Esophagus squamous epithelium (tissue), 5 donors: ENCODE data around the gene RPL12. TPM values are rescaled to one million over a fixed set of nuclear protein-coding genes. Genes with fewer than 3 reads are reported as not detected.
"Not testable (repeated sequence)": the region's sequence is repeated elsewhere in the genome, so short reads cannot be mapped to it uniquely, and the experiment has no call there.

ENCODE experiments used
- DNase-seq: peaks from one replicate; lab custom pipeline; 2025; lab: John Stamatoyannopoulos, UW
- H3K27ac ChIP-seq, 4 donors: fragments of 200-600 bp; sonication (generic); one replicate each; pipeline ENCODE4 v1.5.1; 2016 to 2019; ENCODE audit warnings: mild to moderate bottlenecking in 1 of 4
- H3K27me3 ChIP-seq, 4 donors: fragments of 200-600 bp; sonication (generic); 1 replicate in 3 of 4; 2 replicates in 1 of 4; pipeline versions ENCODE4 v1.5.1 to v1.6.0; 2017 to 2021; ENCODE audit warnings: antibody characterized with exemption in 1 of 4
- H3K36me3 ChIP-seq, 3 donors: fragments of 200-600 bp; sonication (generic); one replicate each; pipeline ENCODE4 v1.5.1; 2016 to 2019
- H3K4me1 ChIP-seq, 3 donors: fragments of 200-600 bp; sonication (generic); one replicate each; pipeline ENCODE4 v1.5.1; 2017 to 2019
- H3K4me3 ChIP-seq, 4 donors: fragments of 200-600 bp; sonication (generic); 1 replicate in 3 of 4; 2 replicates in 1 of 4; pipeline ENCODE4 v1.5.1; 2016 to 2019; ENCODE audit warnings: mild to moderate bottlenecking in 2 of 4, moderate library complexity in 1 of 4
- H3K9me3 ChIP-seq, 3 donors: fragments of 200-600 bp; sonication (generic); one replicate each; pipeline ENCODE4 v1.5.1; 2016 to 2019
- POLR2A ChIP-seq, 4 donors: fragments of 450-650 bp; IDR thresholded peaks; one replicate each; pipeline ENCODE4 v1.6.1; 2017; ENCODE audit warnings: antibody characterized with exemption in 4 of 4, mild to moderate bottlenecking in 4 of 4, moderate library complexity in 3 of 4
- WGBS, 2 donors: methylation state at CpG; one replicate each; pipeline ENCODE4 v1.1.5; 2018; 5-methylcytosine and 5-hydroxymethylcytosine counted together
- intact Hi-C: fragments of 100-400 bp; cut with DNase I; formaldehyde crosslinking; loops from one replicate; pipeline ENCODE4 v1.15.0; 2022
- total RNA-seq, 4 donors: library from RNA; depleted of rRNA; stranded (reverse); fragments of >200 nt; gene quantifications; one replicate each; pipeline ENCODE4 v1.1.0, GENCODE V29; 2016
- TF ChIP-seq, protein P1 (sequence below), 6 experiments: fragments of 450-650 bp in 4 of 6; fragments of 200-600 bp in 2 of 6; sonication (generic) in 2 of 6; IDR thresholded peaks; one replicate each; pipeline ENCODE4 v1.5.1; 2016 to 2019; ENCODE audit warnings: antibody characterized with exemption in 6 of 6, mild to moderate bottlenecking in 4 of 6, moderate library complexity in 4 of 6
- donor health status: DM: yes; HTN: yes; CAD: no.

RPL12 gene
- total RNA-seq, 4 donors from 2014 or later: 1,192 to 3,474 (median 2,165) TPM

- Histone ChIP-seq H3K4me1 (no peaks in the 10 kb centered on the region), H3K9me3 (no peaks in the 10 kb centered on the region), H3K4me3 (no peak overlapping the region), H3K36me3 (peaks cover 0 to 84% (median 0%) of the 10 kb centered on the region in 3 donors), H3K27ac (no peak overlapping the region), H3K27me3 (no peaks in the 10 kb centered on the region)
- TF ChIP-seq, protein P1, sequence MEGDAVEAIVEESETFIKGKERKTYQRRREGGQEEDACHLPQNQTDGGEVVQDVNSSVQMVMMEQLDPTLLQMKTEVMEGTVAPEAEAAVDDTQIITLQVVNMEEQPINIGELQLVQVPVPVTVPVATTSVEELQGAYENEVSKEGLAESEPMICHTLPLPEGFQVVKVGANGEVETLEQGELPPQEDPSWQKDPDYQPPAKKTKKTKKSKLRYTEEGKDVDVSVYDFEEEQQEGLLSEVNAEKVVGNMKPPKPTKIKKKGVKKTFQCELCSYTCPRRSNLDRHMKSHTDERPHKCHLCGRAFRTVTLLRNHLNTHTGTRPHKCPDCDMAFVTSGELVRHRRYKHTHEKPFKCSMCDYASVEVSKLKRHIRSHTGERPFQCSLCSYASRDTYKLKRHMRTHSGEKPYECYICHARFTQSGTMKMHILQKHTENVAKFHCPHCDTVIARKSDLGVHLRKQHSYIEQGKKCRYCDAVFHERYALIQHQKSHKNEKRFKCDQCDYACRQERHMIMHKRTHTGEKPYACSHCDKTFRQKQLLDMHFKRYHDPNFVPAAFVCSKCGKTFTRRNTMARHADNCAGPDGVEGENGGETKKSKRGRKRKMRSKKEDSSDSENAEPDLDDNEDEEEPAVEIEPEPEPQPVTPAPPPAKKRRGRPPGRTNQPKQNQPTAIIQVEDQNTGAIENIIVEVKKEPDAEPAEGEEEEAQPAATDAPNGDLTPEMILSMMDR (IDR thresholded peaks at IDR 0.05): no peak
- no peak for TF ChIP-seq POLR2A (IDR thresholded peaks at IDR 0.05)
- intact Hi-C loops: no loop called here
- 90 to 94% methylated on average over 3 of the region's 3 CpGs for WGBS, 2 donors
- DNase-seq: no peak
Measured at GRCh38 chr9:127470662-127471061, 19.5 kb upstream of the RPL12 start.

DNA sequence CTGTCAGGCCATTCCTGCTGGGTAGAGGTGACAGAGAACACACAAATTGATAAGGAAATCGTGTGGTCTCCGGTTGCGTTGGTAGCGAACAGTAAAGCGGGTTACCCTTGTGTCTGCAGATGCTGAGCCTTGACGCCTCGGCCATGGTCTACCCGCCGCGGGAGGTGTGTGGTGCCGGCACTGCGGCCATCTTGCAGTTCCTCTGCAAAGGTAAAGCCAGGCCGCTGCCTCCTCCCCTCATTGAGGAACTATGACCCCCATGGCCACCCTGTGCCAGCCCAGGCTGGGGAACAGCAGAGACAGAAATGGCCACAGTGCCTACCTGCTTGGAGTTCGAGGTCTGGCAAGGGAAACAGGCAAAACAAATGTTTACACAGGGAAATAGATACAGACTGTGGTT lies 16.4 kb upstream of the RPL12 start:
- WGBS, 2 donors: 93% methylated on average over 5 of the region's 14 CpGs; no CpG with 5 or more reads in 1 of the 2 donors
- Histone ChIP-seq H3K4me1 (no peaks in the 10 kb centered on the region), H3K36me3 (peaks cover 0 to 88% (median 23%) of the 10 kb centered on the region in 3 donors), H3K9me3 (no peaks in the 10 kb centered on the region), H3K27me3 (no peaks in the 10 kb centered on the region), H3K4me3 (no peak overlapping the region), H3K27ac (no peak overlapping the region)
- DNase-seq: no peak
- intact Hi-C loops: no loop called here
- TF ChIP-seq, protein P1 (IDR thresholded peaks at IDR 0.05): no peak

- DNase-seq, H3K27me3 ChIP-seq, H3K4me1 ChIP-seq, intact Hi-C loops, H3K27ac ChIP-seq, H3K9me3 ChIP-seq, H3K4me3 ChIP-seq: not testable (repeated sequence)
- H3K36me3 ChIP-seq: peaks cover 3 to 95% (median 35%) of the 10 kb centered on the region in 3 donors
- WGBS, 2 donors: 83 to 87% methylated on average over 2 to 5 of the region's 5 CpGs
Measured at GRCh38 chr9:127466407-127466917, 15.3 kb upstream of the RPL12 start.

DNA sequence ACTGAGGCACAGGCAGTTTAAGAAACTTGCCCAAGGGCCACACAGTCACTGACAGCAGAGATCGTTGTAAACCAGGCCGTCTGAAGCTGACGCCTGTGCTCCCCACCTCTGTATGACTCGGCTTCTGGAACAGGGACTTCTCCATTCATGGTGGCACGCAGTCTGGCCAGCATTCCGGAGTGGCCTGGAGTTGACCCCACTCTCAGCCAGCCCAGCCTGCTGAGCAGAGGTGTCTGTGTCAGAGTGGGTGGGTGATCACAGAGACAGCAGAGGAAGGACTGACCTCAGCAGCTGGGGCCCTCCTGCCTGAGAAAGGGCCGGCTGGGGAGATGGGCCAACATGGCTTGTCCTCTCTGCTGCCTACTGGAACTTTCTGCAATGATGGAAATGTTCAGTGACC lies 12.7 kb upstream of the RPL12 start:
- DNase-seq: no peak
- intact Hi-C loops: no loop called here
- Histone ChIP-seq H3K9me3 (no peaks in the 10 kb centered on the region), H3K27ac (no peak overlapping the region), H3K4me3 (no peak overlapping the region), H3K36me3 (peaks cover 9 to 95% (median 49%) of the 10 kb centered on the region in 3 donors), H3K27me3 (no peaks in the 10 kb centered on the region), H3K4me1 (no peaks in the 10 kb centered on the region)
- WGBS, 2 donors: 50 to 84% methylated on average over 1 to 5 of the region's 7 CpGs
- TF ChIP-seq, protein P1 (IDR thresholded peaks at IDR 0.05): no peak
- no peak for TF ChIP-seq POLR2A (IDR thresholded peaks at IDR 0.05)

GRCh38 chr9:127463382-127463781 lies 12.2 kb upstream of the RPL12 start:
- no peaks in the 10 kb centered on the region for H3K27me3 ChIP-seq
- no peaks in the 10 kb centered on the region for H3K9me3 ChIP-seq
- intact Hi-C loops: no loop called here
- no peak overlapping the region for H3K4me3 ChIP-seq
- no peak for DNase-seq
- H3K4me1 ChIP-seq: no peaks in the 10 kb centered on the region
- 88 to 93% methylated on average over 2 to 3 of the region's 3 CpGs for WGBS, 2 donors
- no peak overlapping the region for H3K27ac ChIP-seq
- H3K36me3 ChIP-seq: peaks cover 9 to 95% (median 49%) of the 10 kb centered on the region in 3 donors
- TF ChIP-seq, protein P1 (IDR thresholded peaks at IDR 0.05): no peak

GRCh38 chr9:127458921-127459320 lies 7.7 kb upstream of the RPL12 start:
- Histone ChIP-seq H3K4me1 (peaks cover 0 to 10% (median 3%) of the 10 kb centered on the region in 3 donors), H3K27ac (no peak overlapping the region), H3K9me3 (no peaks in the 10 kb centered on the region), H3K27me3 (no peaks in the 10 kb centered on the region), H3K4me3 (no peak overlapping the region), H3K36me3 (peaks cover 9 to 98% (median 52%) of the 10 kb centered on the region in 3 donors)
- TF ChIP-seq, protein P1 (IDR thresholded peaks at IDR 0.05): no peak
- no peak for TF ChIP-seq POLR2A (IDR thresholded peaks at IDR 0.05)
- WGBS, 2 donors: 82 to 85% methylated on average over 9 of the region's 9 CpGs
- no peak for DNase-seq
- intact Hi-C loops: no loop called here
